HCT116 (cell line): ENCODE measurements around the gene RBM8A. TPM values are rescaled to one million over a fixed set of nuclear protein-coding genes. Genes with fewer than 3 reads are reported as not detected.

Experiments
- ATAC-seq: fragments of 200-7000 bp; cut with Tn5 transposase; 2 replicates; pipeline ENCODE4 v1.9.1; 2020; ENCODE audit warnings: mild to moderate bottlenecking, moderate library complexity
- BruUV-seq: library from RNA; stranded (reverse); fragments of 400-500 nt; replicated peaks from 2 replicates; lab custom pipeline; 2021; lab: Mats Ljungman, UMichigan
- CTCF ChIA-PET: fragments of 300-600 bp; sonication (Branson Sonifier 250); formaldehyde crosslinking; loops from one replicate; lab custom pipeline; 2021; ENCODE audit warnings: antibody characterized with exemption; lab: Charles Lee
- POLR2A ChIA-PET: fragments of 300-600, 350-600 bp; sonication (Branson Sonifier 250); formaldehyde crosslinking; loops from one replicate; lab custom pipeline; 2021; ENCODE audit warnings: antibody characterized with exemption; lab: Charles Lee
- RAD21 ChIA-PET, 2 experiments: fragments of 300-600 bp; sonication (Branson Sonifier 250); formaldehyde crosslinking; loops; one replicate each; lab custom pipeline; 2023; ENCODE audit warnings: low total read pairs in 2 of 2; ENCODE audit not compliant: uncharacterized antibody in 2 of 2, unreplicated experiment in 2 of 2, low non-redundant PET in 1 of 2; lab: Charles Lee
- DNase-seq: peaks from one replicate; pipeline ENCODE4 v3.0.0-alpha.2; 2010; ENCODE audit warnings: low read depth, low spot score
- H2AFZ ChIP-seq: fragments of 200-600 bp; shearing (Covaris generic), sonication (generic); 2 replicates; pipeline ENCODE4 v1.6.1; 2017; ENCODE audit warnings: low read depth, mixed run types, mixed read lengths, antibody characterized with exemption, low read length; ENCODE audit not compliant: poor library complexity, severe bottlenecking
- H3K27ac ChIP-seq: 2 replicates; pipeline ENCODE4 v1.5.1; 2012; ENCODE audit warnings: low read depth, low read length
- H3K27me3 ChIP-seq: fragments of 200-600 bp; sonication (generic); 2 replicates; pipeline ENCODE4 v1.6.1; 2016; ENCODE audit warnings: mixed run types, low read length, mixed read lengths; ENCODE audit not compliant: insufficient read depth
- H3K36me3 ChIP-seq, 2 experiments: fragments of 200-500 bp in 1 of 2; fragments of 200-600 bp in 1 of 2; sonication (Bioruptor generic) in 1 of 2; sonication (generic) in 1 of 2; 2 replicates each; pipeline versions ENCODE4 v1.5.1 to v1.6.1; 2014 to 2016; ENCODE audit warnings: low read length in 2 of 2, inconsistent platforms in 1 of 2, mixed read lengths in 1 of 2, mixed run types in 1 of 2; ENCODE audit not compliant: insufficient read depth in 2 of 2, control insufficient read depth in 1 of 2
- H3K4me1 ChIP-seq, 2 experiments: fragments of 200-600 bp in 1 of 2; sonication (generic) in 1 of 2; 2 replicates each; pipeline versions ENCODE4 v1.5.1 to v1.6.1; 2012 to 2017; ENCODE audit warnings: low read length in 2 of 2, inconsistent platforms in 1 of 2, mild to moderate bottlenecking in 1 of 2, mixed read lengths in 1 of 2, mixed run types in 1 of 2, moderate library complexity in 1 of 2; ENCODE audit not compliant: insufficient read depth in 2 of 2, control insufficient read depth in 1 of 2
- H3K4me2 ChIP-seq: fragments of 200-600 bp; sonication (generic); 2 replicates; pipeline ENCODE4 v1.6.1; 2017; ENCODE audit warnings: mixed run types, low read length, mixed read lengths
- H3K4me3 ChIP-seq, 2 experiments: fragments of 200-600 bp in 1 of 2; sonication (generic) in 1 of 2; replicated peaks in 1 of 2; 2 replicates each; pipeline ENCODE4 v1.5.1; 2011 to 2016; ENCODE audit warnings: low read length in 2 of 2, control low read depth in 1 of 2, low read depth in 1 of 2, mild to moderate bottlenecking in 1 of 2, mixed read lengths in 1 of 2, mixed run types in 1 of 2
- H3K79me2 ChIP-seq: fragments of 200-600 bp; sonication (generic); 2 replicates; pipeline ENCODE4 v1.6.1; 2017; ENCODE audit warnings: mild to moderate bottlenecking, mixed run types, low read length, moderate library complexity, mixed read lengths; ENCODE audit not compliant: insufficient read depth
- H3K9ac ChIP-seq: fragments of 200-600 bp; sonication (generic); 2 replicates; pipeline ENCODE4 v1.6.1; 2016; ENCODE audit warnings: low read length, mixed read lengths
- H3K9me2 ChIP-seq: fragments of 200-600 bp; sonication (generic), shearing (Covaris generic); 2 replicates; pipeline ENCODE4 v1.6.1; 2017; ENCODE audit warnings: mixed run types, mild to moderate bottlenecking, moderate library complexity; ENCODE audit not compliant: insufficient read depth
- H3K9me3 ChIP-seq, 2 experiments: fragments of 200-500 bp in 1 of 2; fragments of 200-600 bp in 1 of 2; sonication (Bioruptor generic) in 1 of 2; sonication (generic) in 1 of 2; 2 replicates each; pipeline ENCODE4 v1.6.1; 2014 to 2017; ENCODE audit warnings: low read length in 2 of 2, mixed read lengths in 2 of 2, inconsistent platforms in 1 of 2, low read depth in 1 of 2, mild to moderate bottlenecking in 1 of 2, mixed run types in 1 of 2, moderate library complexity in 1 of 2; ENCODE audit not compliant: control insufficient read depth in 1 of 2, insufficient read depth in 1 of 2
- H4K20me1 ChIP-seq: fragments of 200-600 bp; sonication (generic), shearing (Covaris generic); 2 replicates; pipeline ENCODE4 v1.6.1; 2017; ENCODE audit warnings: mixed run types, mild to moderate bottlenecking, moderate library complexity; ENCODE audit not compliant: insufficient read depth
- CBX3 ChIP-seq: IDR thresholded peaks from 2 replicates; pipeline ENCODE4 v1.6.1; 2012; ENCODE audit warnings: low read depth
- CEBPB ChIP-seq: IDR thresholded peaks from 2 replicates; pipeline ENCODE4 v1.6.1; 2012; ENCODE audit warnings: low read depth
- ELF1 ChIP-seq: IDR thresholded peaks from 2 replicates; pipeline ENCODE4 v1.6.1; 2012; ENCODE audit warnings: low read depth, borderline replicate concordance
- EZH2 ChIP-seq: fragments of 200-600 bp; sonication (generic); IDR thresholded peaks from 2 replicates; pipeline ENCODE4 v1.6.1; 2017; ENCODE audit warnings: antibody characterized with exemption, mixed run types
- EZH2phosphoT487 ChIP-seq: fragments of 200-600 bp; IDR thresholded peaks from 2 replicates; pipeline ENCODE4 v1.6.1; 2018; ENCODE audit warnings: antibody characterized with exemption, borderline replicate concordance
- POLR2A ChIP-seq: IDR thresholded peaks from 2 replicates; pipeline ENCODE4 v1.7.0; 2011; ENCODE audit warnings: borderline replicate concordance; ENCODE audit not compliant: insufficient read depth, insufficient read length; ENCODE audit errors: extremely low read depth
- POLR2AphosphoS5 ChIP-seq: IDR thresholded peaks from 2 replicates; pipeline ENCODE4 v1.6.1; 2011; ENCODE audit warnings: mild to moderate bottlenecking, low read depth, low read length, moderate library complexity
- REST ChIP-seq: IDR thresholded peaks from 2 replicates; pipeline ENCODE4 v1.6.1; 2012; ENCODE audit warnings: low read depth
- SP1 ChIP-seq: IDR thresholded peaks from 2 replicates; pipeline ENCODE4 v1.6.1; 2012; ENCODE audit warnings: low read depth
- SRF ChIP-seq: IDR thresholded peaks from 2 replicates; pipeline ENCODE4 v1.6.1; 2012; ENCODE audit warnings: low read depth
- TCF7L2 ChIP-seq: IDR thresholded peaks from 2 replicates; pipeline ENCODE4 v1.7.0; 2011; ENCODE audit warnings: borderline replicate concordance, inconsistent platforms; ENCODE audit not compliant: insufficient read depth, insufficient read length; ENCODE audit errors: extremely low read depth
- intact Hi-C: fragments of 100-400 bp; cut with micrococcal nuclease; formaldehyde crosslinking; loops from 2 replicates; pipeline ENCODE4 v1.10.0; 2022
- total RNA-seq: library from RNA; stranded (reverse); gene quantifications from one replicate; pipeline ENCODE4 v1.2.1, GENCODE V29; 2021; ENCODE audit not compliant: unreplicated experiment
- TF ChIP-seq, protein P1 (sequence below): IDR thresholded peaks from 2 replicates; pipeline ENCODE4 v1.6.1; 2011; ENCODE audit warnings: mild to moderate bottlenecking, low read length, moderate library complexity; ENCODE audit not compliant: insufficient replicate concordance; ENCODE audit errors: extremely low read depth

The RBM8A gene
- total RNA-seq, 1 experiment from 2014 or later = 195 TPM

GRCh38 chr1:145912128-145912641, 15.1 kb downstream of the RBM8A start:
- H3K36me3 ChIP-seq = peaks cover 6 to 13% of the 10 kb centered on the region in 2 experiments; a peak in 3 of 4 replicates
- no peaks in the 10 kb centered on the region for H3K9me2 ChIP-seq
- H4K20me1 ChIP-seq = no peaks in the 10 kb centered on the region
- no peak for DNase-seq
- POLR2A ChIA-PET = no interaction called here
- no peaks in the 10 kb centered on the region for H3K79me2 ChIP-seq
- H3K27ac ChIP-seq = no peak overlapping the region
- H3K27me3 ChIP-seq = no peaks in the 10 kb centered on the region
- RAD21 ChIA-PET = no interaction called here
- H2AFZ ChIP-seq = no peak overlapping the region
- TF ChIP-seq EZH2 (no peak), CBX3 (no peak), EZH2phosphoT487 (no peak), ELF1 (no peak)
- TF ChIP-seq, protein P1, sequence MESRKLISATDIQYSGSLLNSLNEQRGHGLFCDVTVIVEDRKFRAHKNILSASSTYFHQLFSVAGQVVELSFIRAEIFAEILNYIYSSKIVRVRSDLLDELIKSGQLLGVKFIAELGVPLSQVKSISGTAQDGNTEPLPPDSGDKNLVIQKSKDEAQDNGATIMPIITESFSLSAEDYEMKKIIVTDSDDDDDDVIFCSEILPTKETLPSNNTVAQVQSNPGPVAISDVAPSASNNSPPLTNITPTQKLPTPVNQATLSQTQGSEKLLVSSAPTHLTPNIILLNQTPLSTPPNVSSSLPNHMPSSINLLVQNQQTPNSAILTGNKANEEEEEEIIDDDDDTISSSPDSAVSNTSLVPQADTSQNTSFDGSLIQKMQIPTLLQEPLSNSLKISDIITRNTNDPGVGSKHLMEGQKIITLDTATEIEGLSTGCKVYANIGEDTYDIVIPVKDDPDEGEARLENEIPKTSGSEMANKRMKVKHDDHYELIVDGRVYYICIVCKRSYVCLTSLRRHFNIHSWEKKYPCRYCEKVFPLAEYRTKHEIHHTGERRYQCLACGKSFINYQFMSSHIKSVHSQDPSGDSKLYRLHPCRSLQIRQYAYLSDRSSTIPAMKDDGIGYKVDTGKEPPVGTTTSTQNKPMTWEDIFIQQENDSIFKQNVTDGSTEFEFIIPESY = no peak
- TF ChIP-seq, all 23 proteins: peak for 0
- no peak for ATAC-seq
- CTCF ChIA-PET = interaction anchor here (2.1 kb wide), 1 partner anchor 20 kb away, joined by 12 read pairs; no protein-coding TSS in a partner anchor
- Histone ChIP-seq H3K4me2 (no peak overlapping the region), H3K4me3 (no peak overlapping the region), H3K4me1 (peaks cover 5 to 20% of the 10 kb centered on the region in 2 experiments; a peak in 3 of 4 replicates), H3K9me3 (no peaks in the 10 kb centered on the region), H3K9ac (no peak overlapping the region)
- BruUV-seq = no TSS peak
- intact Hi-C loops = no loop called here

- H3K9me2 ChIP-seq = no peaks in the 10 kb centered on the region
- H3K4me3 ChIP-seq = no peak overlapping the region
- no peaks in the 10 kb centered on the region for H3K9me3 ChIP-seq
- H3K4me2 ChIP-seq = no peak overlapping the region
- no peak overlapping the region for H3K9ac ChIP-seq
- H3K79me2 ChIP-seq = no peaks in the 10 kb centered on the region
- ATAC-seq (no peak), DNase-seq (no peak)
- peaks cover 6 to 9% of the 10 kb centered on the region in 2 experiments; a peak in 3 of 4 replicates for H3K36me3 ChIP-seq
- RAD21 ChIA-PET = no interaction called here
- BruUV-seq = no TSS peak
- no peaks in the 10 kb centered on the region for H3K27me3 ChIP-seq
- no peaks in the 10 kb centered on the region for H4K20me1 ChIP-seq
- no peak overlapping the region for H3K27ac ChIP-seq
- intact Hi-C loops = loop anchor here (5.0 kb wide), 1 partner anchor 61 kb away; the partner anchor contains the start of gene NUDT17
- peaks cover 5 to 14% of the 10 kb centered on the region in 2 experiments; a peak in 3 of 4 replicates for H3K4me1 ChIP-seq
- no peak overlapping the region for H2AFZ ChIP-seq
- POLR2A ChIA-PET = interaction anchor here (1.2 to 2.4 kb wide), 2 partner anchors 17 to 19 kb away, joined by 3 to 10 read pairs; partner anchors contain the start of gene RBM8A
- CTCF ChIA-PET = interaction anchor here (0.6 to 2.8 kb wide), 3 partner anchors 10 to 16 kb away, joined by 3 to 19 read pairs (median 5); partner anchors contain the start of gene PEX11B
- no peak for TF ChIP-seq SRF
- no peak for TF ChIP-seq CEBPB
- no peak for TF ChIP-seq TCF7L2
- no peak for TF ChIP-seq POLR2A
- no peak for TF ChIP-seq POLR2AphosphoS5
- no peak for TF ChIP-seq SP1
- no peak for TF ChIP-seq REST
Measured at GRCh38 chr1:145908653-145909052, 18.6 kb downstream of the RBM8A start.
